Heart right ventricle (tissue), 16 donors: Measurements from ENCODE around the gene CELSR1. TPM values are rescaled to one million over a fixed set of nuclear protein-coding genes. Genes with fewer than 3 reads are reported as not detected.
"Not testable (repeated sequence)": the region's sequence is repeated elsewhere in the genome, so short reads cannot be mapped to it uniquely, and the experiment has no call there.

Experiments used
- ATAC-seq, 8 donors: fragments of 200-7000 bp; cut with Tn5 transposase; one replicate each; pipeline ENCODE4 v1.9.1; 2020; ENCODE audit warnings: mild to moderate bottlenecking in 8 of 8, moderate library complexity in 8 of 8, moderate number of reproducible peaks in 1 of 8
- DNase-seq, 2 donors: peaks; one replicate each; pipeline ENCODE4 v3.0.0-alpha.2; 2020
- H3K27ac ChIP-seq, 10 donors: fragments of 200-600 bp; sonication (generic) in 2 of 10; one replicate each; pipeline versions ENCODE4 v1.5.0 to v1.8.0; 2020 to 2022; ENCODE audit warnings: mild to moderate bottlenecking in 3 of 10
- H3K27me3 ChIP-seq, 7 donors: fragments of 200-600 bp; one replicate each; pipeline ENCODE4 v1.8.0; 2021 to 2022; ENCODE audit warnings: mild to moderate bottlenecking in 2 of 7
- H3K36me3 ChIP-seq, 9 donors: fragments of 200-600 bp; sonication (generic) in 1 of 9; one replicate each; pipeline versions ENCODE4 v1.5.0 to v1.8.0; 2020 to 2022; ENCODE audit warnings: mild to moderate bottlenecking in 2 of 9
- H3K4me1 ChIP-seq, 9 donors: fragments of 200-600 bp; sonication (generic) in 1 of 9; one replicate each; pipeline versions ENCODE4 v1.5.0 to v1.8.0; 2020 to 2022; ENCODE audit warnings: mild to moderate bottlenecking in 4 of 9
- H3K4me3 ChIP-seq, 10 donors: fragments of 200-600 bp; sonication (generic) in 2 of 10; one replicate each; pipeline versions ENCODE4 v1.5.0 to v1.8.0; 2020 to 2022; ENCODE audit warnings: mild to moderate bottlenecking in 7 of 10, moderate library complexity in 2 of 10
- H3K9me3 ChIP-seq, 11 donors: fragments of 200-600 bp in 10 of 11; sonication (generic) in 2 of 11; one replicate each; pipeline versions ENCODE4 v1.5.0 to v1.8.0; 2013 to 2022; ENCODE audit warnings: mild to moderate bottlenecking in 2 of 11, control low read depth in 1 of 11, moderate library complexity in 1 of 11
- WGBS, 2 donors: extraction: QIAGEN DNeasy Blood & Tissue Kit; methylation state at CpG; one replicate each; pipeline ENCODE4 v1.1.7; 2013; ENCODE audit warnings: inconsistent platforms in 1 of 2; 5-methylcytosine and 5-hydroxymethylcytosine counted together
- intact Hi-C, 10 donors: fragments of 100-400 bp; cut with DNase I; formaldehyde crosslinking; loops; one replicate each; pipeline versions ENCODE4 v1.11.1 to v1.14.2; 2022
- polyA plus RNA-seq, 2 donors: library from polyadenylated mRNA; stranded (reverse); fragments of 200-250 nt; gene quantifications; one replicate each; pipeline ENCODE4 v1.2.3, GENCODE V29; 2013
- total RNA-seq, 10 donors: library from RNA; stranded (reverse); fragmentation: NEBNext Ultra II Directional in 3 of 10; extraction: Animal tissue kit (Norgen Biotek cat#: 25700) in 3 of 10; gene quantifications; one replicate each; pipeline versions ENCODE4 v1.2.1 to v1.2.4, GENCODE V29; 2021 to 2023
- TF ChIP-seq, protein P1 (sequence below), 9 donors: fragments of 200-600 bp; sonication (generic) in 2 of 9; IDR thresholded peaks; one replicate each; pipeline versions ENCODE4 v1.5.0 to v1.8.0; 2021 to 2022; ENCODE audit warnings: antibody characterized with exemption in 9 of 9, mild to moderate bottlenecking in 5 of 9, moderate library complexity in 1 of 9
- donor health status: Arrhythmogenic right ventricular cardiomyopathy.
- donor health status: ischemic (EF 13 %, LVEDD 7.1; RV severe dilation, severe dysfunction).
- donor health status: healthy with polysubstance abuse.
- donor health status: DM: no; HTN: yes; CAD: no.
- donor health status: DM: no; HTN: no; CAD: no.
- donor health status: ischemic (EF 25% LVEDD 6.9; RV normal size, moderate dysfunction).
- donor health status: ischemic (EF 25% LVEDD 5.7; RV mildly dilated, moderate dysfunction).
- donor health status: healthy.
- donor health status: DM: yes; HTN: yes; CAD: no.
- donor health status: Ischemic cardiomyopathy.
- donor health status: ischemic (EF 35%, LVEDD 5.7; RV mildly dilated, moderate dysfunction).
- donor health status: nonischemic (EF 11% LVEDD 7.7; RV severe dilation, severe dysfunction).
- donor health status: DM: yes; HTN: yes; CAD: no.
- donor health status: PGD.
- donor health status: ischemic (EF 29% LVEDD 5.4; RV normal size, mild dysfunction).
- donor health status: nonischemic (EF 23%, LVEDD 6.1; RV moderate dilation, normal function).

Gene CELSR1
- total and polyA plus RNA-seq, 12 donors: 4.0 to 16.7 (median 11.4) TPM

- DNase-seq (no peak), ATAC-seq (peak in 3 of 8 donors; percentile 18 to 42 (median 19))
- 61 to 69% methylated on average over 33 to 34 of the region's 34 CpGs for WGBS, 2 donors
- H3K27me3 ChIP-seq: peaks cover 0 to 8% (median 0%) of the 10 kb centered on the region in 7 donors
- H3K36me3 ChIP-seq: no peaks in the 10 kb centered on the region
- H3K27ac ChIP-seq: no peak overlapping the region
- no peak overlapping the region for H3K4me3 ChIP-seq
- H3K4me1 ChIP-seq: no peaks in the 10 kb centered on the region
- H3K9me3 ChIP-seq: no peaks in the 10 kb centered on the region
- TF ChIP-seq, protein P1, sequence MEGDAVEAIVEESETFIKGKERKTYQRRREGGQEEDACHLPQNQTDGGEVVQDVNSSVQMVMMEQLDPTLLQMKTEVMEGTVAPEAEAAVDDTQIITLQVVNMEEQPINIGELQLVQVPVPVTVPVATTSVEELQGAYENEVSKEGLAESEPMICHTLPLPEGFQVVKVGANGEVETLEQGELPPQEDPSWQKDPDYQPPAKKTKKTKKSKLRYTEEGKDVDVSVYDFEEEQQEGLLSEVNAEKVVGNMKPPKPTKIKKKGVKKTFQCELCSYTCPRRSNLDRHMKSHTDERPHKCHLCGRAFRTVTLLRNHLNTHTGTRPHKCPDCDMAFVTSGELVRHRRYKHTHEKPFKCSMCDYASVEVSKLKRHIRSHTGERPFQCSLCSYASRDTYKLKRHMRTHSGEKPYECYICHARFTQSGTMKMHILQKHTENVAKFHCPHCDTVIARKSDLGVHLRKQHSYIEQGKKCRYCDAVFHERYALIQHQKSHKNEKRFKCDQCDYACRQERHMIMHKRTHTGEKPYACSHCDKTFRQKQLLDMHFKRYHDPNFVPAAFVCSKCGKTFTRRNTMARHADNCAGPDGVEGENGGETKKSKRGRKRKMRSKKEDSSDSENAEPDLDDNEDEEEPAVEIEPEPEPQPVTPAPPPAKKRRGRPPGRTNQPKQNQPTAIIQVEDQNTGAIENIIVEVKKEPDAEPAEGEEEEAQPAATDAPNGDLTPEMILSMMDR (IDR thresholded peaks at IDR 0.05): no peak
- intact Hi-C loops: loop anchor here in 1 of 10 donors (10.0 kb wide), 1 partner anchor 93 kb away; no protein-coding TSS in a partner anchor
Observed at GRCh38 chr22:46507451-46508425, 29.7 kb downstream of the CELSR1 start.

GRCh38 chr22:46504584-46504983, 32.8 kb downstream of the CELSR1 start:
- intact Hi-C loops: loop anchor here in 1 of 10 donors (10.0 kb wide), 1 partner anchor 90 kb away; no protein-coding TSS in a partner anchor
- H3K27me3 ChIP-seq: peaks cover 0 to 13% (median 0%) of the 10 kb centered on the region in 7 donors
- no peak for DNase-seq
- H3K27ac ChIP-seq: no peak overlapping the region
- TF ChIP-seq, protein P1 (IDR thresholded peaks at IDR 0.05): no peak
- ATAC-seq: no peak
- peaks cover 0 to 3% (median 0%) of the 10 kb centered on the region in 9 donors for H3K4me1 ChIP-seq
- no peak overlapping the region for H3K4me3 ChIP-seq
- H3K36me3 ChIP-seq: no peaks in the 10 kb centered on the region
- 70 to 85% methylated on average over 4 of the region's 4 CpGs for WGBS, 2 donors
- no peaks in the 10 kb centered on the region for H3K9me3 ChIP-seq

DNA sequence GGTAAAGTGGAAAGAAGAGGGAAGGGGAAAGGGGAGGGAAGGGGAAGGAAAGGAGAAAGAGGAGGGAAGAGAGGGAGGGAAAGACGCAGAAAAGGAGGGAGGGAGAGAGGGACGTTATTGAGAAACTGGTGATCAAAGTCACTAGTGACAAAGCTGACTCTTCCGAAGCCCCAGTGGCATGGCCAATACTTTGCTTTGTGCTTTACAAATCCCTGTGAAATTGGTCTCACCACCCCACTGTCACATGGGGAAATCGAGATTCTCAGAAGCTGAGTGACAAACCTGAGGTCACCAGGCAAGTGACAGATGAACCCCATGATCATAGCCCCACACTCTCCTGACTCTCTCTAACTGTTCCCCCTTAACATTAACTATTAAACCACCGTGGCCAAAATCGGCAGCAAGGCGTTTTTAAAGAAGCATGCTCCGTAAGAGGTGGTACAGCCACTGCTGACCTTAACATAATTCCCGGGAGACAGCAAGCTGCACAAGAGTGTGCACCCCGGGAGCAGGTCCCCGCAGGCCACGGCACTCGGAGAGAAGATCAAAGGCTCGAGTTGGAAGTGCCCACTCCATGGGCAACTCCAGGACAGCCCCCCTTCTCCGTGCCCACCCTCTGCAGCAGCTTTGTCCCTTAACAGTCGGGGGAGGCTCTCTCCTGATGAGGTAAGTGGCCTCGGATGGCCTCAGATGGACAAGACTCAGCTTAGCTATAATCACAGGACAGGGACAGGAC, 34.8 kb downstream of the CELSR1 start:
- Histone ChIP-seq H3K36me3 (no peaks in the 10 kb centered on the region), H3K27ac (no peak overlapping the region), H3K9me3 (no peaks in the 10 kb centered on the region), H3K27me3 (peaks cover 0 to 27% (median 0%) of the 10 kb centered on the region in 7 donors), H3K4me3 (no peak overlapping the region), H3K4me1 (peaks cover 0 to 3% (median 0%) of the 10 kb centered on the region in 9 donors)
- 66 to 70% methylated on average over 17 of the region's 17 CpGs for WGBS, 2 donors
- DNase-seq (no peak), ATAC-seq (no peak)
- TF ChIP-seq, protein P1 (IDR thresholded peaks at IDR 0.05): no peak
- intact Hi-C loops: loop anchor here in 1 of 10 donors (10.0 kb wide), 1 partner anchor 88 kb away; no protein-coding TSS in a partner anchor

DNA sequence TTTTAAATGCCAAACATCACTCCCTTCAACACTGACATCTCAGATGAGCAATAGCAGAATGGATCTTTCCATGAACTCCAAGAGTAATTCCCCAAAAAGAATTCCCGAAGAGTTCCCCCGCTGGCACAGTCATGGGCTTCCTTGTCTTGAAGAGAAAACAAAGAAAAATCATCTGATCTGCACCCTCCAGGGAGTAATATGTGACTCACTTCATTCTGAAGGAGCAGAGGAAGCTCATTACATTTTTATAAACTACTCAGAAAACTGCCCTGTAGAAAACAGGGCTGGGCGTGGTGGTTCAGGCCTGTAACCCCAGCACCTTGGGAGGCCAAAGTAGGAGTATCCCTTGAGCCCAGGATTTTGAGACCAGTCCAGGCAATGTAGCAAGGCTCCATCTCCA, 35.7 kb downstream of the CELSR1 start:
- no peak for DNase-seq
- no peak overlapping the region for H3K4me3 ChIP-seq
- TF ChIP-seq, protein P1 (IDR thresholded peaks at IDR 0.05): no peak
- intact Hi-C loops: loop anchor here in 1 of 10 donors (10.0 kb wide), 1 partner anchor 87 kb away; no protein-coding TSS in a partner anchor
- H3K27me3 ChIP-seq: peaks cover 0 to 27% (median 0%) of the 10 kb centered on the region in 7 donors
- H3K27ac ChIP-seq: no peak overlapping the region
- 57 to 74% methylated on average over 3 of the region's 3 CpGs for WGBS, 2 donors
- peaks cover 0 to 3% (median 0%) of the 10 kb centered on the region in 9 donors for H3K4me1 ChIP-seq
- H3K36me3 ChIP-seq: no peaks in the 10 kb centered on the region
- no peak for ATAC-seq
- H3K9me3 ChIP-seq: no peaks in the 10 kb centered on the region

GRCh38 chr22:46501265-46501664, 36.2 kb downstream of the CELSR1 start:
- peaks cover 0 to 27% (median 0%) of the 10 kb centered on the region in 7 donors for H3K27me3 ChIP-seq
- DNase-seq, H3K9me3 ChIP-seq, H3K36me3 ChIP-seq, H3K27ac ChIP-seq, ATAC-seq, H3K4me1 ChIP-seq, H3K4me3 ChIP-seq: not testable (repeated sequence)
- intact Hi-C loops: loop anchor here in 1 of 10 donors (10.0 kb wide), 1 partner anchor 86 kb away; no protein-coding TSS in a partner anchor
- 93 to 94% methylated on average over 12 of the region's 12 CpGs for whole genome bisulfite sequencing, 2 donors
